ENCODE measurements around the gene METTL9.

- TF ChIP-seq CTCF (IDR thresholded peaks at IDR 0.05), result no peak
- TF ChIP-seq POLR2A (IDR thresholded peaks at IDR 0.05), result no peak
Observed at GRCh38 chr16:21617607-21618006, 18.2 kb downstream of the METTL9 start.

Measured in uterus (tissue), 2 donors.